IPS-15b (cell line): ENCODE results near the gene LRRFIP1.

ENCODE experiments used
- H3K27me3 ChIP-seq: one replicate; pipeline ENCODE4 v1.6.1; 2013; ENCODE audit warnings: low read length; ENCODE audit not compliant: control insufficient read depth, insufficient read depth
- H3K36me3 ChIP-seq: one replicate; pipeline ENCODE4 v1.6.1; 2013; ENCODE audit warnings: low read length; ENCODE audit not compliant: control insufficient read depth, insufficient read depth
- H3K4me1 ChIP-seq: one replicate; pipeline ENCODE4 v1.6.1; 2013; ENCODE audit warnings: mild to moderate bottlenecking, low read length; ENCODE audit not compliant: control insufficient read depth, insufficient read depth
- H3K4me3 ChIP-seq: one replicate; pipeline ENCODE4 v1.5.1; 2013; ENCODE audit warnings: low read depth, low read length
- H3K9ac ChIP-seq: one replicate; pipeline ENCODE4 v1.6.1; 2013; ENCODE audit warnings: low read depth, mild to moderate bottlenecking, low read length
- H3K9me3 ChIP-seq: one replicate; pipeline ENCODE4 v1.6.1; 2013; ENCODE audit warnings: mild to moderate bottlenecking, low read length; ENCODE audit not compliant: control insufficient read depth, insufficient read depth

Gene LRRFIP1

GRCh38 chr2:237724811-237725478 lies 97.6 kb downstream of the LRRFIP1 start:
- H3K4me3 ChIP-seq: no peak overlapping the region
- H3K36me3 ChIP-seq: no peaks in the 10 kb centered on the region
- H3K4me1 ChIP-seq: peaks cover 4% of the 10 kb centered on the region

GRCh38 chr2:237725661-237726060 lies 98.3 kb downstream of the LRRFIP1 start:
- no peaks in the 10 kb centered on the region for H3K9me3 ChIP-seq
- no peaks in the 10 kb centered on the region for H3K36me3 ChIP-seq
- H3K4me3 ChIP-seq: no peak overlapping the region
- no peak overlapping the region for H3K9ac ChIP-seq
- peaks cover 4% of the 10 kb centered on the region for H3K4me1 ChIP-seq
- no peaks in the 10 kb centered on the region for H3K27me3 ChIP-seq

More at GRCh38 chr2:237724811-237725478, 97.6 kb downstream of the LRRFIP1 start:
- Histone ChIP-seq H3K27me3 (no peaks in the 10 kb centered on the region), H3K9me3 (no peaks in the 10 kb centered on the region), H3K9ac (no peak overlapping the region)

GRCh38 chr2:237726401-237726830 lies 99.0 kb downstream of the LRRFIP1 start:
- no peak overlapping the region for H3K9ac ChIP-seq
- H3K4me3 ChIP-seq: no peak overlapping the region
- H3K4me1 ChIP-seq: peaks cover 4% of the 10 kb centered on the region
- H3K36me3 ChIP-seq: no peaks in the 10 kb centered on the region
- no peaks in the 10 kb centered on the region for H3K9me3 ChIP-seq
- H3K27me3 ChIP-seq: no peaks in the 10 kb centered on the region

DNA sequence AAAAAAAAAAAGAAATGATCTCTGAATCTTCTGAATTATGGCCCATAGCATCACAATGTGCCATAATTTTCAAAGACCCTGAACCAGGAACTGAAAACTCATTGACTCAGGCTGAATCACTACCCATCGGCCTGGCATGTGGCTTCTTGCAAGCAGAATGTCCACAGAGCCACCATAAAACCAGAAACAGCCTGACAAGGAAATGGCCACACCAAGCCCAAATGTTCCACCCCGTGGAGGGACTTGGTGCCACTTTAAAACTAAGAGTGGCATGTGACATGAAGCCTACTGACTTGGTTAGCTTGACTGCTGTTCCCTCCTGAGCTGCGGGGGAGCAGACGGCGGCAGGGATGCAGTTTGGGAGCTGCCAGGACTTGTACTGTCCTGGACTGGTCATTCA lies 100.0 kb downstream of the LRRFIP1 start:
- Histone ChIP-seq H3K36me3 (no peaks in the 10 kb centered on the region), H3K27me3 (no peaks in the 10 kb centered on the region), H3K4me3 (no peak overlapping the region), H3K9ac (no peak overlapping the region), H3K9me3 (no peaks in the 10 kb centered on the region), H3K4me1 (peaks cover 4% of the 10 kb centered on the region)

DNA sequence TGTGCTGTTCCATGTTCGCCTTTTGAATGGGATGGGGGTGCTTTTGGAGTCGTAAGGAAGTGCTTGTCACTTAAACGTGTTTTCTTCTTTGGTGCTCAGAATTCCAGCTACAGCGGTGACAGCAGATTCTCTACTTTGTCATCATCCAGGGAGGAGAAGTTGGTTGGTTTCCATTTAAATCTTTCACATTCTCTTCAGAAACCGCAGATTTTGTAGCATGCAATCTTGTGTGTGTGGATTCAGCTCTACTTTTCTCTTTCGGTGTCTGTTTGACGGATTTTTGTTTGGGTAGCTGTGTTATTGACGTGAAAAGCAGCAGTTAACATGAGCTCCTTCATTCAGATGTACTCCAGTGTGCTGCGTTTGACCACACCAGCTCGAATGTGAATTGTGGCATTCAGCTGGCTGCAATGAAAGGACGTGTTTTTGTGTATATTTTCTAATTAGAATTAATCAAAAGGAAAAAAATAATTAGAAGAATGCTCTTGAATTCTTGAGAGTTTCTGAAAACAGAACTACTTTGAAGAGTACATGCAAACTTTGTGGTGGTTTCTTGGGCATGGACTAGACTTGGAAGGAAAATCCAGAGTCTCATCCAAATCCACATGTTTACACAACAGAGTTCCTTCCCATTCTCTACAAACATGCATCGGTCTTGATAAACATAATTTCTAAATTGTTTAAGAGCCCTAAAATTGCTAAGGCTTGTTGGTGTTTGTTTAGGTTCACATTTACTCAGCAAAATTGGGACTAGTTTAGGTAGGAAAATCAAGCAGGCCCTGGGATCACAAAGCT lies 102.5 kb downstream of the LRRFIP1 start:
- no peaks in the 10 kb centered on the region for H3K27me3 ChIP-seq
- H3K36me3 ChIP-seq: no peaks in the 10 kb centered on the region
- H3K9ac ChIP-seq: no peak overlapping the region
- no peaks in the 10 kb centered on the region for H3K9me3 ChIP-seq
- H3K4me3 ChIP-seq: no peak overlapping the region
- peaks cover 3% of the 10 kb centered on the region for H3K4me1 ChIP-seq

DNA sequence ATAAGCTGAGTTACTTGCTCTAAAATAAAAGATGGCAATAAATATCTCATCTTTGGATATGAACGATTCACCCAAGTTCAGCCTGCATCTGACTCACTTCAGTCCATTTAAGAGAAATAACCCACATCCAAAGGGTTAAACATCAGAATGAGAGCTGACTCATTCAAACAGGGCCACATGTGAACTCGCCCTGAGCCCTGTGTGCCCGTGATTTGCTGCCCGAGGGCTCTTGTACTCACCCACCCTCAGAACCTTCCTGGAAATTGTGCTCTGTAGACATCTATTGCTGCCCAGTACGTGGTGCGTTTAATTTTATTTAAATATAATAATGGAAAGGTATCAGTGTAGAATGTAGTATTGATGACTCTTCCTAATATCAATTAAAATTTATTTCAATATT lies 104.3 kb downstream of the LRRFIP1 start:
- Histone ChIP-seq H3K4me1 (peaks cover 5% of the 10 kb centered on the region), H3K4me3 (no peak overlapping the region)

DNA sequence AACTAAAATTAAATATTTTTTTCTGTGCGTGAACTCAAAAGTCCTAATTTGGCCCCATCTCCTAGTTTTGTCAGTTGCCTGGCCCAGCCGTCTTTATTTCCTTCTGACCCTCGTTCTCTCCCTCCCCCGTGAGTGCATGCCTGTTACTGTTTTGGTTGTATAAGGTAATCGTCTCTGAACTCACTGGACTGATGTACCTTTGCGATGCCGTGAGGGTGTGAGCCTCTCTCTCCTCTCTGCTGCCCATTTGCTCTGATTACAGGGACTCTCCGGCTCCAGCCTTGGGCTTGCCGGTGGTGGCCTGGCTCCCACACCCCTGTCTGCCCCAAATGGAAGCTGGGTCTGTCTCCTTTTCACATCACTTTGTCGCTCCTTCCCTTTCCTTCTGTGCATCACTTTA lies 104.7 kb downstream of the LRRFIP1 start:
- Histone ChIP-seq H3K4me1 (peaks cover 5% of the 10 kb centered on the region), H3K9me3 (no peaks in the 10 kb centered on the region), H3K9ac (no peak overlapping the region), H3K27me3 (no peaks in the 10 kb centered on the region), H3K36me3 (no peaks in the 10 kb centered on the region), H3K4me3 (no peak overlapping the region)

More for the DNA sequence above, 104.3 kb downstream of the LRRFIP1 start:
- Histone ChIP-seq H3K9me3 (no peaks in the 10 kb centered on the region), H3K27me3 (no peaks in the 10 kb centered on the region), H3K9ac (no peak overlapping the region), H3K36me3 (no peaks in the 10 kb centered on the region)

- Histone ChIP-seq H3K9me3 (no peaks in the 10 kb centered on the region), H3K4me3 (no peak overlapping the region), H3K9ac (no peak overlapping the region), H3K36me3 (no peaks in the 10 kb centered on the region), H3K4me1 (peaks cover 5% of the 10 kb centered on the region), H3K27me3 (no peaks in the 10 kb centered on the region)
Measured at GRCh38 chr2:237732790-237733381, 105.5 kb downstream of the LRRFIP1 start.

GRCh38 chr2:237733677-237734300 lies 106.4 kb downstream of the LRRFIP1 start:
- Histone ChIP-seq H3K4me3 (no peak overlapping the region), H3K9me3 (no peaks in the 10 kb centered on the region), H3K36me3 (no peaks in the 10 kb centered on the region), H3K9ac (no peak overlapping the region), H3K27me3 (no peaks in the 10 kb centered on the region), H3K4me1 (peaks cover 8% of the 10 kb centered on the region)

- H3K9ac ChIP-seq: no peak overlapping the region
- no peaks in the 10 kb centered on the region for H3K9me3 ChIP-seq
- no peaks in the 10 kb centered on the region for H3K36me3 ChIP-seq
- H3K27me3 ChIP-seq: no peaks in the 10 kb centered on the region
- H3K4me1 ChIP-seq: peaks cover 11% of the 10 kb centered on the region
- no peak overlapping the region for H3K4me3 ChIP-seq
Measured at GRCh38 chr2:237734905-237735623, 107.7 kb downstream of the LRRFIP1 start.

DNA sequence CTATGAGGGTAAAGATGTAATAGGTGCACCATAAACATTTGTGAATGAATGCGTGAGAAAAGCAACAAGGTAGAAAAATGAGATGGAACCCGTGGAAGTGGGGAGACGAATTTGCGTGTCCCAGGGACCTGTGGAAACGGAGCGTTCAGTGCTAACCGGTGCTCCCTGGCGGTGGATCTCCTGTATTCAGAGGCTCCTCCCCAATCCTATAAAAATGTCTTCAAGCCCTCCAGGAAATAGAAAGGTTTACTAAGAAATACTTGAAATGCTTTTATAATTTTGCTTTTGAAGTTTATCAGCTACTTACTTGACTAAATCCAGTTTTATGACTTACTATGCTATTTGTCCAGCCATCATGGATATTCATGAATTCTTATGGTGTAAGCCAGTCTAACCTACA lies 108.4 kb downstream of the LRRFIP1 start:
- Histone ChIP-seq H3K9ac (no peak overlapping the region), H3K4me1 (peaks cover 11% of the 10 kb centered on the region), H3K36me3 (no peaks in the 10 kb centered on the region)

More for the DNA sequence above, 108.4 kb downstream of the LRRFIP1 start:
- no peak overlapping the region for H3K4me3 ChIP-seq
- H3K9me3 ChIP-seq: no peaks in the 10 kb centered on the region
- no peaks in the 10 kb centered on the region for H3K27me3 ChIP-seq
